Stomach (tissue), 4 donors: ENCODE data around the gene NECTIN4.

Experiments
- EP300 ChIP-seq: sonication (generic); formaldehyde crosslinking; IDR thresholded peaks from one replicate; pipeline ENCODE4 v1.6.1; 2017; ENCODE audit warnings: antibody characterized with exemption
- POLR2AphosphoS5 ChIP-seq, 3 donors: sonication (generic); formaldehyde crosslinking; IDR thresholded peaks; one replicate each; pipeline ENCODE4 v1.6.1; 2016; ENCODE audit warnings: antibody characterized with exemption in 3 of 3
- TF ChIP-seq, protein P1 (sequence below), 7 experiments: fragments of 450-650 bp in 4 of 7; fragments of 200-600 bp in 3 of 7; sonication (generic) in 3 of 7; IDR thresholded peaks; one replicate each; pipeline ENCODE4 v1.5.1; 2016 to 2019; ENCODE audit warnings: antibody characterized with exemption in 7 of 7, control low read depth in 2 of 7, mild to moderate bottlenecking in 1 of 7

DNA sequence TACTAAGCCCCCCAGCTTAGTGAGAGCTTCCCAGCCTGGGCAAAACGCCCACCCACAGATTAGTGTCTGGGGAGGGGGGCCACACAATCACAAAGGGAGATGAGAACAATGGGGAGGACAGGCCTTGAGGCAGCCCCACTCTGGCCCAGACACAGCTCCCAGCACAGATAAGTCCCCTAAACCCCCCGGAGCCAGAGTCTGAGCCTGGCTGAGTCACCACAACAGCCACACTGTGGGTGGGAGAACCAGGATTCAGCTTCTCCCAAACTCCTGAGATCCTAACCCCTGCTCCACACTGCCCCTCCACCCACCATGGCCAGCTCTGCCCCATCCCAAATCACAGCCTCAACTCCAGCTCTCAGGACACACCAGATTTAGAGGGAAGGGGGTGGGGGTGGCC is 4.2 kb downstream of the NECTIN4 start:
- TF ChIP-seq, protein P1, sequence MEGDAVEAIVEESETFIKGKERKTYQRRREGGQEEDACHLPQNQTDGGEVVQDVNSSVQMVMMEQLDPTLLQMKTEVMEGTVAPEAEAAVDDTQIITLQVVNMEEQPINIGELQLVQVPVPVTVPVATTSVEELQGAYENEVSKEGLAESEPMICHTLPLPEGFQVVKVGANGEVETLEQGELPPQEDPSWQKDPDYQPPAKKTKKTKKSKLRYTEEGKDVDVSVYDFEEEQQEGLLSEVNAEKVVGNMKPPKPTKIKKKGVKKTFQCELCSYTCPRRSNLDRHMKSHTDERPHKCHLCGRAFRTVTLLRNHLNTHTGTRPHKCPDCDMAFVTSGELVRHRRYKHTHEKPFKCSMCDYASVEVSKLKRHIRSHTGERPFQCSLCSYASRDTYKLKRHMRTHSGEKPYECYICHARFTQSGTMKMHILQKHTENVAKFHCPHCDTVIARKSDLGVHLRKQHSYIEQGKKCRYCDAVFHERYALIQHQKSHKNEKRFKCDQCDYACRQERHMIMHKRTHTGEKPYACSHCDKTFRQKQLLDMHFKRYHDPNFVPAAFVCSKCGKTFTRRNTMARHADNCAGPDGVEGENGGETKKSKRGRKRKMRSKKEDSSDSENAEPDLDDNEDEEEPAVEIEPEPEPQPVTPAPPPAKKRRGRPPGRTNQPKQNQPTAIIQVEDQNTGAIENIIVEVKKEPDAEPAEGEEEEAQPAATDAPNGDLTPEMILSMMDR (IDR thresholded peaks at IDR 0.05), result no peak
- TF ChIP-seq EP300, result no peak
- no peak for TF ChIP-seq POLR2AphosphoS5 (IDR thresholded peaks at IDR 0.05)
